ENCODE data around the gene CARHSP1.

- TF ChIP-seq CTCF (optimal IDR thresholded peaks at IDR 0.05 in 1 of 3, IDR thresholded peaks at IDR 0.05 in 1 of 3, conservative IDR thresholded peaks at IDR 0.05 in 1 of 3; ENCODE audit: extremely low read depth in 1 of 3, insufficient read depth in 2 of 3, low read length in 3 of 3) (no peak), EZH2 (IDR thresholded peaks at IDR 0.05; ENCODE audit: low read length) (no peak)
Observed at GRCh38 chr16:8890549-8890921, 21.7 kb upstream of the CARHSP1 start.
